SJCRH30 (cell line): Measurements from ENCODE around the gene KIAA1217. TPM values are rescaled to one million over a fixed set of nuclear protein-coding genes. Genes with fewer than 3 reads are reported as not detected.
"Not testable (repeated sequence)": the region's sequence is repeated elsewhere in the genome, so short reads cannot be mapped to it uniquely, and the experiment has no call there.

ENCODE experiments used
- DNase-seq, 2 experiments: peaks; one replicate each; pipeline ENCODE4 v3.0.0-alpha.2; 2015 to 2020
- H3K27ac ChIP-seq: fragments of 250-450 bp; sonication (Bioruptor Pico); 2 replicates; pipeline ENCODE4 v1.5.1; 2020; ENCODE audit warnings: mild to moderate bottlenecking, moderate library complexity
- H3K27me3 ChIP-seq: fragments of 250-450 bp; sonication (Bioruptor Pico); 2 replicates; pipeline ENCODE4 v1.5.1; 2020; ENCODE audit warnings: mild to moderate bottlenecking, moderate library complexity
- H3K36me3 ChIP-seq: fragments of 250-450 bp; sonication (Bioruptor Pico); 2 replicates; pipeline ENCODE4 v1.5.1; 2020; ENCODE audit warnings: mild to moderate bottlenecking, moderate library complexity
- H3K4me1 ChIP-seq: fragments of 250-450 bp; sonication (Bioruptor Pico); 2 replicates; pipeline ENCODE4 v1.5.1; 2020; ENCODE audit warnings: mild to moderate bottlenecking, moderate library complexity
- H3K4me3 ChIP-seq: fragments of 250-450 bp; sonication (Bioruptor Pico); 2 replicates; pipeline ENCODE4 v1.5.1; 2020; ENCODE audit warnings: mild to moderate bottlenecking, moderate library complexity
- H3K9me3 ChIP-seq: fragments of 250-450 bp; sonication (Bioruptor Pico); replicated peaks from 2 replicates; pipeline ENCODE4 v1.5.1; 2020; ENCODE audit warnings: mild to moderate bottlenecking, moderate library complexity
- total RNA-seq: library from RNA; depleted of rRNA; stranded (reverse); fragments of >200 nt; shearing (Covaris generic); gene quantifications from 2 replicates; pipeline ENCODE4 v1.2.3, GENCODE V29; 2014

Gene KIAA1217
- total RNA-seq, 1 experiment from 2014 or later = 29.7 TPM

- no peak overlapping the region; the same call in 1 of the 2 replicates for H3K27ac ChIP-seq
These were observed 98.2 kb downstream of the KIAA1217 start for GRCh38 chr10:24307116-24307515.

GRCh38 chr10:24307696-24308485 is 99.0 kb downstream of the KIAA1217 start:
- Histone ChIP-seq H3K27ac (peak overlapping the region; percentile 31; the same call in 1 of the 2 replicates), H3K4me3 (no peak overlapping the region), H3K27me3 (no peaks in the 10 kb centered on the region), H3K9me3 (no peaks in the 10 kb centered on the region), H3K4me1 (peaks cover 55% of the 10 kb centered on the region), H3K36me3 (peaks cover 15% of the 10 kb centered on the region; the same call in 1 of the 2 replicates)
- DNase-seq = peak; percentile 25 to 27

More at GRCh38 chr10:24307116-24307515, 98.2 kb downstream of the KIAA1217 start:
- H3K27me3 ChIP-seq = no peaks in the 10 kb centered on the region
- peaks cover 62% of the 10 kb centered on the region for H3K4me1 ChIP-seq
- peaks cover 15% of the 10 kb centered on the region; the same call in 1 of the 2 replicates for H3K36me3 ChIP-seq
- no peak for DNase-seq
- no peak overlapping the region for H3K4me3 ChIP-seq
- H3K9me3 ChIP-seq = no peaks in the 10 kb centered on the region

GRCh38 chr10:24310104-24310503 is 101.2 kb downstream of the KIAA1217 start:
- Histone ChIP-seq H3K27ac (no peak overlapping the region), H3K4me3 (no peak overlapping the region), H3K4me1 (peaks cover 35% of the 10 kb centered on the region), H3K36me3 (peaks cover 12% of the 10 kb centered on the region), H3K9me3 (no peaks in the 10 kb centered on the region), H3K27me3 (no peaks in the 10 kb centered on the region)
- DNase-seq = no peak

- Histone ChIP-seq H3K27ac (no peak overlapping the region), H3K9me3 (no peaks in the 10 kb centered on the region), H3K36me3 (peaks cover 13% of the 10 kb centered on the region), H3K4me3 (no peak overlapping the region), H3K27me3 (no peaks in the 10 kb centered on the region), H3K4me1 (peaks cover 22% of the 10 kb centered on the region)
- no peak for DNase-seq
These were observed 103.0 kb downstream of the KIAA1217 start for GRCh38 chr10:24311888-24312287.

- no peaks in the 10 kb centered on the region for H3K27me3 ChIP-seq
- DNase-seq = no peak
- no peak overlapping the region for H3K4me3 ChIP-seq
- H3K36me3 ChIP-seq = peaks cover 19% of the 10 kb centered on the region
- no peaks in the 10 kb centered on the region for H3K9me3 ChIP-seq
- no peak overlapping the region for H3K27ac ChIP-seq
- H3K4me1 ChIP-seq = peaks cover 8% of the 10 kb centered on the region; the same call in 1 of the 2 replicates
These were observed 104.3 kb downstream of the KIAA1217 start for GRCh38 chr10:24313283-24313682.

- Histone ChIP-seq H3K27me3 (no peaks in the 10 kb centered on the region), H3K36me3 (peaks cover 16% of the 10 kb centered on the region), H3K4me1 (peaks cover 5% of the 10 kb centered on the region; the same call in 1 of the 2 replicates), H3K9me3 (no peaks in the 10 kb centered on the region), H3K4me3 (no peak overlapping the region), H3K27ac (no peak overlapping the region)
- no peak for DNase-seq
These were observed 106.3 kb downstream of the KIAA1217 start for GRCh38 chr10:24315211-24315610.

GRCh38 chr10:24318517-24318916 is 109.6 kb downstream of the KIAA1217 start:
- Histone ChIP-seq H3K27me3 (no peaks in the 10 kb centered on the region), H3K27ac (no peak overlapping the region), H3K4me3 (no peak overlapping the region), H3K4me1 (peaks cover 5% of the 10 kb centered on the region; the same call in 1 of the 2 replicates), H3K36me3 (peaks cover 14% of the 10 kb centered on the region), H3K9me3 (no peaks in the 10 kb centered on the region)
- no peak for DNase-seq

- H3K27ac ChIP-seq = no peak overlapping the region
- no peak for DNase-seq
These were observed 111.4 kb downstream of the KIAA1217 start for GRCh38 chr10:24320373-24320772.

GRCh38 chr10:24324651-24325050 is 115.7 kb downstream of the KIAA1217 start:
- Histone ChIP-seq H3K36me3 (peaks cover 25% of the 10 kb centered on the region), H3K27ac (no peak overlapping the region), H3K9me3 (peaks cover 7% of the 10 kb centered on the region), H3K4me3 (no peak overlapping the region), H3K27me3 (no peaks in the 10 kb centered on the region), H3K4me1 (peaks cover 6% of the 10 kb centered on the region)
- DNase-seq = peak in 1 of 2 experiments; percentile 51

More at GRCh38 chr10:24320373-24320772, 111.4 kb downstream of the KIAA1217 start:
- H3K9me3 ChIP-seq = no peaks in the 10 kb centered on the region
- peaks cover 11% of the 10 kb centered on the region for H3K4me1 ChIP-seq
- peaks cover 19% of the 10 kb centered on the region; the same call in 1 of the 2 replicates for H3K36me3 ChIP-seq
- H3K27me3 ChIP-seq = no peaks in the 10 kb centered on the region
- H3K4me3 ChIP-seq = no peak overlapping the region

- DNase-seq = no peak
- Histone ChIP-seq H3K27me3 (no peaks in the 10 kb centered on the region), H3K9me3 (peaks cover 10% of the 10 kb centered on the region), H3K4me3 (no peak overlapping the region), H3K27ac (no peak overlapping the region), H3K4me1 (no peaks in the 10 kb centered on the region), H3K36me3 (peaks cover 13% of the 10 kb centered on the region)
These were observed 122.5 kb downstream of the KIAA1217 start for GRCh38 chr10:24331457-24331856.

GRCh38 chr10:24333736-24334135 is 124.8 kb downstream of the KIAA1217 start:
- peaks cover 3% of the 10 kb centered on the region; the same call in 1 of the 2 replicates for H3K9me3 ChIP-seq
- no peaks in the 10 kb centered on the region; the same call in 1 of the 2 replicates for H3K36me3 ChIP-seq
- no peaks in the 10 kb centered on the region for H3K4me1 ChIP-seq
- no peak overlapping the region for H3K27ac ChIP-seq
- no peak overlapping the region for H3K4me3 ChIP-seq
- DNase-seq = no peak
- H3K27me3 ChIP-seq = no peaks in the 10 kb centered on the region

GRCh38 chr10:24334279-24334939 is 125.5 kb downstream of the KIAA1217 start:
- Histone ChIP-seq H3K27ac (no peak overlapping the region), H3K36me3 (0 out of 2 replicates have a peak, but pooled peaks cover 3% of the 10 kb centered on the region), H3K4me1 (no peaks in the 10 kb centered on the region), H3K4me3 (no peak overlapping the region), H3K27me3 (no peaks in the 10 kb centered on the region), H3K9me3 (peaks cover 3% of the 10 kb centered on the region; the same call in 1 of the 2 replicates)
- DNase-seq = no peak

GRCh38 chr10:24337723-24338122 is 128.8 kb downstream of the KIAA1217 start:
- not testable (repeated sequence) for H3K27me3 ChIP-seq, H3K9me3 ChIP-seq, DNase-seq, H3K4me3 ChIP-seq, H3K27ac ChIP-seq, H3K4me1 ChIP-seq, H3K36me3 ChIP-seq

- no peaks in the 10 kb centered on the region for H3K27me3 ChIP-seq
- H3K36me3 ChIP-seq = 0 out of 2 replicates have a peak, but pooled peaks cover 3% of the 10 kb centered on the region
- DNase-seq = no peak
- H3K4me3 ChIP-seq = no peak overlapping the region
- peaks cover 3% of the 10 kb centered on the region; the same call in 1 of the 2 replicates for H3K9me3 ChIP-seq
- no peak overlapping the region for H3K27ac ChIP-seq
- peaks cover 12% of the 10 kb centered on the region for H3K4me1 ChIP-seq
These were observed 130.4 kb downstream of the KIAA1217 start for GRCh38 chr10:24339387-24339786.

- Histone ChIP-seq H3K36me3 (0 out of 2 replicates have a peak, but pooled peaks cover 3% of the 10 kb centered on the region), H3K4me1 (peaks cover 23% of the 10 kb centered on the region), H3K9me3 (peaks cover 3% of the 10 kb centered on the region; the same call in 1 of the 2 replicates), H3K27me3 (no peaks in the 10 kb centered on the region), H3K4me3 (no peak overlapping the region), H3K27ac (no peak overlapping the region)
- DNase-seq = no peak
These were observed 131.5 kb downstream of the KIAA1217 start for GRCh38 chr10:24340446-24340845.
